Body of pancreas (tissue), 4 donors: ENCODE measurements around the gene NR3C2. TPM values are rescaled to one million over a fixed set of nuclear protein-coding genes. Genes with fewer than 3 reads are reported as not detected.

Source experiments
- ATAC-seq: fragments of 150-250 bp; one replicate; pipeline ENCODE4 v1.9.1; 2016
- DNase-seq, 4 donors: peaks; one replicate each; pipeline ENCODE4 v3.0.0-alpha.2; 2019
- H3K27ac ChIP-seq, 4 donors: fragments of 200-600 bp; sonication (generic); 1 replicate in 3 of 4; 2 replicates in 1 of 4; pipeline versions ENCODE4 v1.5.1 to v1.6.1; 2016 to 2019; ENCODE audit warnings: mild to moderate bottlenecking in 1 of 4, mixed read lengths in 1 of 4, moderate library complexity in 1 of 4
- H3K27me3 ChIP-seq, 2 donors: fragments of 200-600 bp; sonication (generic); one replicate each; pipeline ENCODE4 v1.6.0; 2016; ENCODE audit warnings: mild to moderate bottlenecking in 1 of 2
- H3K36me3 ChIP-seq, 2 donors: fragments of 200-600 bp; sonication (generic); replicated peaks in 1 of 2; 2 replicates each; pipeline ENCODE4 v1.5.1; 2016; ENCODE audit warnings: low read depth in 2 of 2; ENCODE audit not compliant: insufficient read depth in 1 of 2
- H3K4me1 ChIP-seq: fragments of 200-600 bp; sonication (generic); one replicate; pipeline ENCODE4 v1.6.0; 2016
- H3K4me3 ChIP-seq, 2 donors: fragments of 200-600 bp; sonication (generic); 1 replicate in 1 of 2; 2 replicates in 1 of 2; pipeline ENCODE4 v1.5.1; 2016 to 2019
- H3K9me3 ChIP-seq, 3 donors: fragments of 200-600 bp; sonication (generic); 1 replicate in 2 of 3; 2 replicates in 1 of 3; pipeline ENCODE4 v1.5.1; 2016
- POLR2A ChIP-seq, 3 donors: fragments of 450-650 bp; IDR thresholded peaks; one replicate each; pipeline ENCODE4 v1.6.1; 2016; ENCODE audit warnings: antibody characterized with exemption in 3 of 3, mild to moderate bottlenecking in 2 of 3
- WGBS, 2 donors: methylation state at CpG; one replicate each; pipeline ENCODE4 v1.1.5; 2017; 5-methylcytosine and 5-hydroxymethylcytosine counted together
- intact Hi-C: fragments of 100-400 bp; cut with DNase I; formaldehyde crosslinking; loops from one replicate; pipeline ENCODE4 v1.15.1; 2023
- total RNA-seq, 2 donors: library from RNA; depleted of rRNA; stranded (reverse); fragments of >200 nt; gene quantifications; one replicate each; pipeline ENCODE4 v1.1.0, GENCODE V29; 2016
- TF ChIP-seq, protein P1 (sequence below), 7 experiments: fragments of 450-650 bp in 4 of 7; fragments of 200-600 bp in 3 of 7; sonication (generic) in 3 of 7; IDR thresholded peaks; one replicate each; pipeline ENCODE4 v1.5.1; 2016 to 2019; ENCODE audit warnings: antibody characterized with exemption in 7 of 7

Gene NR3C2
- total RNA-seq, 2 donors from 2014 or later = 14.8 to 18.8 TPM

DNA sequence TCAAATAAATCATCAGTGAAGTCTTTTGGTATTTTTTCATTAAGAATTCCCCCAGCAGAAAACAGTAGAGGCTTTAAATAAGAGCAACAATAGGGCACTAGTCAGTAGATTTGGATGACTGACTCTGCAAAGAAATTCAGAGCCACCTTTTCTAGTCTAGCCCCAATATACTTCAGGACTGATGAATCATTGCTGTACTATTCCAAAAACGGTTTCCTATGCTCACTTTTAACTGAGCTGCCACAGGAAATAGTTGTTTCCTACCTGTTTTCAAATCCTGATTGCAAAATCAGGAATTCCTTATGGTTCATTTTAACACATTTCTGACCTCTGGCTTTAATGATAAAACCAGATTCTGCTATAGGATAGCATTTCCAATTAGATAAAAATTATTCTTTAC, 171.6 kb downstream of the NR3C2 start:
- 16 to 34% methylated on average over 1 of the region's 1 CpG for WGBS, 2 donors
- TF ChIP-seq POLR2A (IDR thresholded peaks at IDR 0.05) = no peak
- TF ChIP-seq, protein P1, sequence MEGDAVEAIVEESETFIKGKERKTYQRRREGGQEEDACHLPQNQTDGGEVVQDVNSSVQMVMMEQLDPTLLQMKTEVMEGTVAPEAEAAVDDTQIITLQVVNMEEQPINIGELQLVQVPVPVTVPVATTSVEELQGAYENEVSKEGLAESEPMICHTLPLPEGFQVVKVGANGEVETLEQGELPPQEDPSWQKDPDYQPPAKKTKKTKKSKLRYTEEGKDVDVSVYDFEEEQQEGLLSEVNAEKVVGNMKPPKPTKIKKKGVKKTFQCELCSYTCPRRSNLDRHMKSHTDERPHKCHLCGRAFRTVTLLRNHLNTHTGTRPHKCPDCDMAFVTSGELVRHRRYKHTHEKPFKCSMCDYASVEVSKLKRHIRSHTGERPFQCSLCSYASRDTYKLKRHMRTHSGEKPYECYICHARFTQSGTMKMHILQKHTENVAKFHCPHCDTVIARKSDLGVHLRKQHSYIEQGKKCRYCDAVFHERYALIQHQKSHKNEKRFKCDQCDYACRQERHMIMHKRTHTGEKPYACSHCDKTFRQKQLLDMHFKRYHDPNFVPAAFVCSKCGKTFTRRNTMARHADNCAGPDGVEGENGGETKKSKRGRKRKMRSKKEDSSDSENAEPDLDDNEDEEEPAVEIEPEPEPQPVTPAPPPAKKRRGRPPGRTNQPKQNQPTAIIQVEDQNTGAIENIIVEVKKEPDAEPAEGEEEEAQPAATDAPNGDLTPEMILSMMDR (IDR thresholded peaks at IDR 0.05) = no peak
- intact Hi-C loops = no loop called here
- Histone ChIP-seq H3K36me3 (no peaks in the 10 kb centered on the region), H3K4me1 (peaks cover 37% of the 10 kb centered on the region), H3K27me3 (no peaks in the 10 kb centered on the region), H3K27ac (peak overlapping the region in 2 of 4 donors; percentile 9 to 29), H3K4me3 (no peak overlapping the region), H3K9me3 (no peaks in the 10 kb centered on the region)
- DNase-seq (no peak), ATAC-seq (no peak)

DNA sequence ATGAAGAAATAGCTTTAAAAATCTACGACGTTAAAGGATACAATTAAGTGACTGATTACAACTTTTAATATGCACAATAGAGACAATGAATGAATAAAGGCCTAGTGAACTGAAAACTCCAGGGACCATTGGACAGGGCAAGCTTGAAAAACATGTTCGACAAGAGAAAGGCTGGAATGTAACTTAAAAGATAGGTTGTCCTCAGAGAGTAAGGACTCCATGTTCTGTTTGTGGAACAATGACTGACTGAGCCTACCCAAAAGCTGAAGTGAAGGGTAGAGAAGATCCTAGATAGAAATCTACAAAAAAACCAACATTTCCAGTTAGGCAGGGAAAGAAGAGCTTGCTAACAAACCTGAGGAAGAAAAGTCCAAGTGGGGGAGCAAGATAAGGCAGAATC, 173.4 kb downstream of the NR3C2 start:
- no peak overlapping the region for H3K4me3 ChIP-seq
- H3K27me3 ChIP-seq = no peaks in the 10 kb centered on the region
- TF ChIP-seq, protein P1 (IDR thresholded peaks at IDR 0.05) = no peak
- TF ChIP-seq POLR2A (IDR thresholded peaks at IDR 0.05) = no peak
- DNase-seq (no peak), ATAC-seq (no peak)
- H3K27ac ChIP-seq = no peak overlapping the region
- 67 to 69% methylated on average over 3 of the region's 3 CpGs for WGBS, 2 donors
- H3K9me3 ChIP-seq = no peaks in the 10 kb centered on the region
- H3K4me1 ChIP-seq = peaks cover 33% of the 10 kb centered on the region
- intact Hi-C loops = no loop called here
- no peaks in the 10 kb centered on the region for H3K36me3 ChIP-seq

DNA sequence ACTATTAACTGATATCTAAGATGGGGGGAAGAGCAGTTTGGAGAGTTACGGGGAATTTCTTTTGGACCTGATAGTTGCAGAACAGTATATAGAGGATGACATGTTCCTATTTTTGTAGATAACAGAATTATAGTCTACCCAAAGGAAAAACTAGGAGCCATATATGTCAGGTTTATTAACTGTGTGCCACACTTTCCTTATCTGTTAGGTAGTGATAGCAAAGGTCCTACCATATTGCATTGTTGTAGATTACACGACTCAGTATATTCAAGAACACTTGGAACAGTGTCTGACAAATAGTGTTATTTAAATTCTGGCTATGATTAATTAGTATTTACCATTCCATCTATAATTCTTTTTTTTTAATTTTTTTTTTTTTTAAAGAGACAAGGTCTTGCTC, 175.3 kb downstream of the NR3C2 start:
- intact Hi-C loops = no loop called here
- Histone ChIP-seq H3K36me3 (no peaks in the 10 kb centered on the region), H3K27me3 (no peaks in the 10 kb centered on the region), H3K27ac (no peak overlapping the region), H3K9me3 (no peaks in the 10 kb centered on the region), H3K4me1 (peaks cover 41% of the 10 kb centered on the region), H3K4me3 (no peak overlapping the region)
- DNase-seq (no peak), ATAC-seq (no peak)
- no peak for TF ChIP-seq POLR2A (IDR thresholded peaks at IDR 0.05)
- TF ChIP-seq, protein P1 (IDR thresholded peaks at IDR 0.05) = no peak
- WGBS, 2 donors = 43 to 48% methylated on average over 2 of the region's 2 CpGs

DNA sequence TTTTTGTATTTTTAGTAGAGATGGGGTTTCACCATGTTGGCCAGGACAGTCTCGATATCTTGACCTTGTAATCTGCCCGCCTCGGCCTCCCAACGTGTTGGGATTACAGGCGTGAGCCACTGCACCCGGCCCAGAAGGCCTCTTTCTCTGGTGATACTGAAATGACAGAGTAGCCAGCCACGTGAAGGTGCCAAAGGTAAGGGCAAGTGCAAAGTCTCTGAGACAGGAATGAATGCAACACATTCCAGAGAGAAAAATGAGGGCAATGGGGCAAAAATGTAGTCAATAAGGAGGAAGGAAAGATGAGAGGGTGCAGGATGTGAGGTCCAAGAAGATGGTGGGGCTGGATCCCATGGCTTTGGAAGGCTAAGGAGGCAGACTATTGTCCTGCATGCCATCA, 176.0 kb downstream of the NR3C2 start:
- TF ChIP-seq, protein P1 (IDR thresholded peaks at IDR 0.05) = no peak
- no peak for TF ChIP-seq POLR2A (IDR thresholded peaks at IDR 0.05)
- Histone ChIP-seq H3K36me3 (no peaks in the 10 kb centered on the region), H3K27me3 (no peaks in the 10 kb centered on the region), H3K9me3 (no peaks in the 10 kb centered on the region), H3K27ac (no peak overlapping the region), H3K4me1 (peaks cover 41% of the 10 kb centered on the region), H3K4me3 (no peak overlapping the region)
- intact Hi-C loops = no loop called here
- ATAC-seq (no peak), DNase-seq (no peak)
- WGBS, 2 donors = 88 to 92% methylated on average over 7 of the region's 7 CpGs

DNA sequence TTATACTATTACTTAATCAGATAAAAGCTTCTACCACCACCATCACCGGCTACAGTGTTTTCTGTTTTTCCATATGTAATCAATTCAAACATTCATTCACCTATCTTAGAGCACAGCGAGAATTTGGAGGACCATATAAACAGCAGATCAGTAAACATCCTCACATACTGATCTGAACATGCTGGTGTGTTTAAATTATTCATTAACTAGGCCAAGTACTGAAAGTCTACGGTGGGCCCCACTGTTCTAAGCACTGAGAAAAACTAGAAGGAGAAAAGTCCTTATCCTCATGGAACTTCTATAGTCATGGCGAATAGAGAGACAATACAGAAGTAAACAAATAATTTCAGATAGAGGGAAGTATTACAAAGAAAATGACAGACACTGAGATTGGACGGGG, 176.6 kb downstream of the NR3C2 start:
- TF ChIP-seq, protein P1 (IDR thresholded peaks at IDR 0.05) = no peak
- TF ChIP-seq POLR2A (IDR thresholded peaks at IDR 0.05) = no peak
- Histone ChIP-seq H3K9me3 (no peaks in the 10 kb centered on the region), H3K36me3 (no peaks in the 10 kb centered on the region), H3K4me1 (peaks cover 41% of the 10 kb centered on the region), H3K27me3 (no peaks in the 10 kb centered on the region), H3K4me3 (no peak overlapping the region), H3K27ac (peak overlapping the region in 1 of 4 donors; percentile 8)
- DNase-seq = no peak
- WGBS, 2 donors = 49 to 58% methylated on average over 5 of the region's 5 CpGs
- no peak for ATAC-seq
- intact Hi-C loops = no loop called here
